CD4-positive, alpha-beta T cell treated with Interleukin-17A for 1 hour (primary cell): ENCODE data around the gene TNFRSF18.

Experiments used
- DNase-seq: peaks from one replicate; pipeline ENCODE4 v3.0.0-alpha.2; 2020

The TNFRSF18 gene

DNA sequence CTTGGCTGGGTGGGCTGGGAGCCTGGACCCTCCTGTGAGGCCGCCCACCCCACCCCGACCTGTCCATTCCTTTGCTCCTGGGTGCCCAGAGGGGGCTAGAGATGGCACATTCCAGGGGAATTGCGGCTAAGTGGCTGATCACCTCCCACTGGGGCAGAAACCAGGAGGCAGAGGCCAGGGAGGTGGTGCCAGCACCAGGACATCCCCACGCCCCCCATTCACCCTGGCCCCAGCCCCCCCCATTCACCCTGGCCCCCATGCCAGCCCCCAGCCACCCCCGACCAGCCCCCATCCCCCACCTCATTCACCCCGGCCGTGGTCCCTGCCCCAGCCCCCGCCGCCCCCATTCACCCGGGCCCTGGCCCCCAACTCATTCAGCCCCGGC lies 33.9 kb upstream of the TNFRSF18 start:
- DNase-seq, result no peak

- no peak for DNase-seq
These were observed 33.4 kb upstream of the TNFRSF18 start for GRCh38 chr1:1239614-1240347.

DNA sequence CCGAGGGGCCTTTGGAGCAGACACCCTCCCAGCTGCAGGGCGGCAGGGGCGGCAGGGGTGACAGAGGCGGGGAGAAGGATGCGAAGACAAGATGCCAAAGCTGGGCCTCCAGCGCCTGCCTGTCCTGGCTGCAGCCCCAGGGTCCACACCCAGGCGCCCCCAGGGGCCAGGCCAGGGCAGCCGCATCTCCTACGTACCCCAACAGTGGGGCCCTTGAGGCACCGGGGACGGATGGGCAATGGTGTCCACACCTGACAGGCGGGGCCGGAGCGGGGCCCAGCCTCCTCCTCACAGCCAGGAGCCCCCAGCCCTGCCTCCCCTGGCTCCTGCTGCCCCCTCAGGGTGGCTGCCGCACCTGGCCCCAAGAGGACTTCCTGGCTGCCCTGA lies 32.8 kb upstream of the TNFRSF18 start:
- DNase-seq, result no peak

DNA sequence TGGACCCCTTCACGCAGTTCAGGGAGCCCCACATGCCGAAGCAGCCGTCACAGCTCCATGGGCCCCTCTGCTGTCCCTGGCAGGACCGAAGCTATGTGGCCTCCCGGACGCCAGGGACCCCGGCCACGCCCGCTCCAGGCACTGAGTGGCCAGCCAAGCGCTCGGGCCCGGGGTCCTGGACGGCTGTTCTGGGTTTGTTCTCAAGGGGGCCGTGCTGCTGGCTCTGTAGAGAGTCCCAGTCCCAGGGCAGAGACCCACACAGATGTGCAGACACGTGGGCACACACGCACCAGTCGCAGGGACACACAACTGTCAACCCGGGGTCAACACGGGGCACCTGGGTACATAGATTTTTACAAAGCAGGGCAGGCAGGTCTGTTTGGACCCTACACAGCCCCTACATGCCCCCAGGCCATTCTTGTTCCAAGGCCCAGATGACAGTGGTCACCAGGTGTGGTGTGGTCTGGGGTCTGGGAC lies 32.3 kb upstream of the TNFRSF18 start:
- DNase-seq, result no peak

DNA sequence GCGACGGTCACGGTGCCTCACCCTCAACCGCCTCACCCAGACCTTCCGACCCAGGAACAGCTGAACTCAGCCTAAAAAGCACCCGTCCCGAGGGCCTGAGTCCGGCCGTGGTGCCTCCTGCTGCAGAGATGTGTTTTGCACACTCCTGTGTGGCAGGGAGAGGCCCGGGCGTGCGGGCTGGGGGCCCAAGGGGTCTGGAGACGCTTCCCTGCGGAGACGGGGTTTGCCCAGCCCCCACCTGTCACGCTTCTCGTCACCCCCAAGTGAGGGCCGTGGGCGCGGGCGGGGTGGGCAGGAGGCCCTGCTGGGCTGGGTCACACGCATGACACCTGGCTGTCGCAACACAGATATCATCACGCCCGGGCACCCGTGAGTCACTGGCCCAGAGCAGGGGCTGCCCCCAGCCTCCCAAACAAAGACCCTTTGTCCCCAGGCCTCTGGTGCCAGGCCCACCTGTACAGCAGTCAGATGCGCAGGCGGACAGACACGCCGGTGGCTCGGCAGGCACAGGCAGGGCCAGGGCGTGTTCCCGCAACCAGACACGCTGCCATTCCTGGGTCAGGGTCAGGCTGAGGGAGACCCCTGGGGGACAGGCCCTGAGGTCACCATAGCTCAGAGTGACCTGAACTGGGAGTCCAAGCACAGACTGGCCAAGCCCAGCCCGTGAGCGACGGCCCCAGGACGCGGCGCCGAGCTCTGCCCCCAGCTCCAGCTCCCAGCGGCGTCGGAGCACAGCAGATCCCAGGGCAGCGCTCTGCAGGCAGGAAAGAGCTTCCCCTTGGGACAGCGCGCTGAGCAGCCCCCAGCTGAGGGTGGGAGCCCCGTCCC lies 31.7 kb upstream of the TNFRSF18 start:
- DNase-seq, result no peak

DNA sequence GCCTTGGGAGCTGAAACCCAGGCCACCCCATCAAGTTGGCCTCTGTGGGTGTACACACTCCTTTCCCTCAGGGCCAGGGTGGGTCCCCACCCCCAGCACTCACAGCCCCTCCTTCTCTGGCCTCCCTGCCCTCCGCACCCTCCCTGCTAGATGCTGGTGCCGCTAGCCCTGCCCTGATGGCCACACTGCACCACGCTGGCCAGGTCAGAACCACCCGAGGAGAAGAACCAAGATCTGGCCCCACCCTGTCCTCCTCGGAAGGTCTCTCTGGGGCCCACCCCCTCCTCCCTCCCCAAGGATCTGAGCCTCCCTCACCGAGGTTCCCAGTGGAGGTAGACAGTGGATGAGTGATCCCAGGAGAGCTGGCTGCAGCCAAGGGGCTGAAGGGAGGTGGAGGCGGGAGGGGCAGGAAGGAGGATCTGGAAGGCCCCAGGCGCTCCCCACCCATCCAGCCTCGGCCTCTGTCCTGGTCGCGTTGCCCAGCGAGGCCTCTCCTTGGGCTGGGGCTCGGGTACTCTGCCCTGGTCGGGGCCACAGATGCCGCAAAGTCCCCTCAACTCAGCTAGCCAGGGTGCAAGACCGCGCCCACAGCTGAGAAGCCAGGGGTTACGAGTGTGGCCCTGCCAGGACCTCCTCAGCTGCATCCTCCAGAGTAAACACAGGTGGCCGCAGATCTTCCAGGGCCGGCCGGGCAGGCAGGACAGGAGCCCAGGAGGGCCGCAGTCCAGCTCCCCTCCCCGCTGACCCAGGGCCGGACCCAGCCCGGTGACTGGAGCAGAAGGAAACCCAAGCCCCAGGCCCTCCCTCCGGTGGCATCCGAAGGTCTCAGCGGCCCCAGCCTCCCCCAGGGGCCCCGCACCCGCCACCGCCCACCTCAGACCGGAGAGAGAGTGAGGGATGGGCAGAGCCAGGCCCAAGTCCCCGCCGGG lies 30.8 kb upstream of the TNFRSF18 start:
- DNase-seq, result no peak

DNA sequence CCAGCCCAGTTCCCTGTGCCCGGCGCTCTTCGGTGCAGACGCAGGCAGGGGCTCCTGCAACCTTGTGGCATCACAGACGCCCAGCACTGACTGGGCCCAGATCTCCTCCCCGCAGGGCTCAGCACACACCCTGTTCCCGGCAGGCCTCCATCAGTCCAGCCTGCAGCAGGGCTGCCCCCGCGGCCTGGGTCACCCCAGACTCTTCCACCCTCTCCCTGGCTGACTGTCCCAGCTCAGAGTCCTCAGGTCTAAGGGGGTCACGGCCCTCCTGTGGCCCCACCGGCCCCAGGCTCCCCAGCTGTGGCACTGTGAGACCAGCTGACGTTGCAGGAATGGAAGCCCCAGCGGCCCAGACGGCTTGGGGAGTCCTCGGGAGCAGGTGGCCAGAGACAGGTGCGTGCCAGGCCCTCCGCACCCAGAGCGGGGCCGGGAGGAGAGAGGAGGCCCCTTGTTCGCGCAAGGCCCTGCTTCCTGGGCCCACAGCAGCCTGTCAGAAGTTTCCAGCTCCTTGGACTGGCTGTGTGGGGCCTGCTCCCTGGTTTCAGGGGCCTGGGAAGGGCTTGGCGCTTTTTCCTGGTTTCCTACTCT lies 29.9 kb upstream of the TNFRSF18 start:
- DNase-seq, result no peak

DNA sequence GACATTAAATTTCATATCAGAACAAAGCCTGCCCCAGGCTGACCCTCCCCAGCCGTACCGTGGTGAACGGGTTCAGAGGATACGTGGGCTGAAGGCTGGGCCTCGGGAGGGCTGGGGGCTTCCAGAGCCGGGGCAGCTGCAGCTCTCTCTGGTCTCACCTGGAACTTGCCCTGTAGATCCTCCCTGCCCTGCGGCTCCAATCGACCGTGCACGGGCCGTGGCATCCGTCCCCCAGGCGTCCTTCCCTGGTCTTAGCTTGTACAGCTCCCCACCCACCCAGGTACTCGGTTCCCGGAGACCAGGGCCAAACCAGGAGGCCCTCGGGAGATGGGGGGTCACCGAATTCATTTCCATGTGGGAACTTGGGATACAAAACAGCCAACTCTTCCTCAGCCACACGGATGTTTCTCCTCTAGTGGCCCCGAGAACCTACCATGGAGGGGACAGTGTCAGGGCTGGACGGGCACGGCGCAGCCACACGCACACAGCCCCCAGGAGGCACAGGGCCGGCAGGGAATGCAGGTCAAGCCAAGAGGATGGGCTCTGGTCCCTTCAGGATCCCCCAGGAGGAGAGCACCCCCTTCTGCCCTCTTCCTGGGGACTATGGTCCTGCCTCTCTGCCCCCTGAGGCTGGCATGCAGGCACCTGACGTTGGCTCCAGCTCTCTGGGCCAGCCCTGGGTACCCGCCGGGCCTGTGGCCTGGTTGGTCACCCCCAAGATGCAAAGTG lies 28.8 kb upstream of the TNFRSF18 start:
- DNase-seq, result no peak

- no peak for DNase-seq
These were observed 27.9 kb upstream of the TNFRSF18 start for GRCh38 chr1:1234180-1234808.

DNA sequence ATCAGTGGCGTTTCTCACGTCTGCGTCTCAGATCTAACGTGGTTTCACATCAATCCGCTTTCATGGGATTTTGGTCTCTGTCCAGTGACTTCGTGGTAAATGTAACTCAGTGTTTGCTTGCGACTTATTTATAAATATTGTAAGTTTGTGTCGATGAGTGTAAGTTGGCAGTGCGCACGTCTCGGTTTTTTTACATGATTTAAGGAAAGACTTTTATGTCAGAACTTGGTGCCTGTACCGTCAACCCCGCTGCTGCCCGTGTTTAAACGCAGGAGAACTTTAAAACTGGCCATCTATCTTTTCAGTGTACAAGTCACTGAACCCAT lies 27.1 kb upstream of the TNFRSF18 start:
- no peak for DNase-seq

GRCh38 chr1:1232796-1233566 lies 26.6 kb upstream of the TNFRSF18 start:
- DNase-seq, result no peak

DNA sequence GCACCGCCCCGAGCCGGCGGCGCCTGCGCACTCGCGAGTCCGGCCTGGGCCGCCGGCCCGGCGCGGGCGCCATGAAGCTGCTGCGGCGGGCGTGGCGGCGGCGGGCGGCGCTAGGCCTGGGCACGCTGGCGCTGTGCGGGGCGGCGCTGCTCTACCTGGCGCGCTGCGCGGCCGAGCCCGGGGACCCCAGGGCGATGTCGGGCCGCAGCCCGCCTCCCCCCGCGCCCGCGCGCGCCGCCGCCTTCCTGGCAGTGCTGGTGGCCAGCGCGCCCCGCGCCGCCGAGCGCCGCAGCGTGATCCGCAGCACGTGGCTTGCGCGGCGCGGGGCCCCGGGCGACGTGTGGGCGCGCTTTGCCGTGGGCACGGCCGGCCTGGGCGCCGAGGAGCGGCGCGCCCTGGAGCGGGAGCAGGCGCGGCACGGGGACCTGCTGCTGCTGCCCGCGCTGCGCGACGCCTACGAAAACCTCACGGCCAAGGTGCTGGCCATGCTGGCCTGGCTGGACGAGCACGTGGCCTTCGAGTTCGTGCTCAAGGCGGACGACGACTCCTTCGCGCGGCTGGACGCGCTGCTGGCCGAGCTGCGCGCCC lies 25.9 kb upstream of the TNFRSF18 start, which contains the start of gene B3GALT6:
Gene B3GALT6 (plus strand): TSS at position 30 of the 588 bp plus-strand sequence. CDS start 42 bp downstream, at position 72.
- DNase-seq, result no peak

DNA sequence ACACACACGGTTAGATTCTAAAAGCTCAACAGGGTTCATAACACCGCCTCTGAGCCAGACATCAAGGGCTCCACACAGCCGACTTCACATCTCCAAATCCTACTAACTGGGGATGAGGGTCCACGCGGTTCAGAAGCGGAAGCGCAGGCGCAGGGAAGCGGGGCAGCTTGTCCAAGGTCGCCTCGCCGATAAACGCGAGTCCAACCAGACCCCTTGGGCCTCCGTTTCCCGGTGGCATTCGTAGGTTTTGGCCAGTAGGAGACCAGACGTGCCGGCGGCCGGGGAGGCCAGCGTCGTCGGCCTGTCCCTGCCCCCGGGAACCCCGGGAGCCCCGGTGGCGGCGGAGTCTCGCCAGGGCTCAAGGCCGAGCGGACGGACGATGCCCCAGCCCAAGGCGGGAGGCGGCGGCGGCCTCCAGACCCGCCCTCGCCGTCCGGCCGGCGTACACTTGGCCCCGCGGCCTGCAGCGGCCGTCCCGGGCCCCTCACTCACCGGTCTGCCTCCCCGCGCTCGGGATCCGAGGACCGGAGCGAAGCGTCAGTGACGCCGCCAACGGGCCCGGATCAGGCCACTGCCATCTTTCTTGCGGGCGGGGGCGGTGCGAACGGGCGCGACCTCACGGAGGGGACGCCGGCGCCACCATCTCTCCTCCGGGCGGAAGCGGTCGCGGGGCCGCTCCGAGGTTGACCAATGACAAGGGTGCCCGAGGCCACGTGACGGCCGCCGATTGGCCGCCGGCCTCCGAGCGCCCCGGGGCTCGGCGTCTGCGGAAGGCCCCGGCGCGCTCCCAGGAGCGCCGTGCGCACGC lies 25.2 kb upstream of the TNFRSF18 start, which contains the start of gene SDF4:
Gene SDF4 (minus strand): TSS at position 602 of the 808 bp plus-strand sequence. CDS start 3,229 bp downstream, outside the sequence.
- peak; percentile 97 for DNase-seq

GRCh38 chr1:1230656-1231399 lies 24.4 kb upstream of the TNFRSF18 start:
- DNase-seq, result no peak

- DNase-seq, result no peak
These were observed 23.4 kb upstream of the TNFRSF18 start for GRCh38 chr1:1229770-1230169.

- DNase-seq, result no peak
These were observed 22.4 kb upstream of the TNFRSF18 start for GRCh38 chr1:1228596-1229321.

- no peak for DNase-seq
These were observed 21.8 kb upstream of the TNFRSF18 start for GRCh38 chr1:1228187-1228586.

- DNase-seq, result no peak
These were observed 21.0 kb upstream of the TNFRSF18 start for GRCh38 chr1:1227386-1227785.
